Tibial nerve (tissue), 3 donors: ENCODE results near the gene ZFYVE28.

ENCODE experiments used
- POLR2A ChIP-seq, 2 donors: fragments of 450-650 bp; IDR thresholded peaks; one replicate each; pipeline ENCODE4 v1.6.1; 2017; ENCODE audit warnings: antibody characterized with exemption in 2 of 2, mild to moderate bottlenecking in 2 of 2, moderate library complexity in 2 of 2
- TF ChIP-seq, protein P1 (sequence below), 5 experiments: fragments of 200-600 bp in 3 of 5; fragments of 450-650 bp in 2 of 5; sonication (generic) in 3 of 5; IDR thresholded peaks; one replicate each; pipeline ENCODE4 v1.5.1; 2016 to 2019; ENCODE audit warnings: antibody characterized with exemption in 5 of 5, mild to moderate bottlenecking in 3 of 5, moderate library complexity in 2 of 5

DNA sequence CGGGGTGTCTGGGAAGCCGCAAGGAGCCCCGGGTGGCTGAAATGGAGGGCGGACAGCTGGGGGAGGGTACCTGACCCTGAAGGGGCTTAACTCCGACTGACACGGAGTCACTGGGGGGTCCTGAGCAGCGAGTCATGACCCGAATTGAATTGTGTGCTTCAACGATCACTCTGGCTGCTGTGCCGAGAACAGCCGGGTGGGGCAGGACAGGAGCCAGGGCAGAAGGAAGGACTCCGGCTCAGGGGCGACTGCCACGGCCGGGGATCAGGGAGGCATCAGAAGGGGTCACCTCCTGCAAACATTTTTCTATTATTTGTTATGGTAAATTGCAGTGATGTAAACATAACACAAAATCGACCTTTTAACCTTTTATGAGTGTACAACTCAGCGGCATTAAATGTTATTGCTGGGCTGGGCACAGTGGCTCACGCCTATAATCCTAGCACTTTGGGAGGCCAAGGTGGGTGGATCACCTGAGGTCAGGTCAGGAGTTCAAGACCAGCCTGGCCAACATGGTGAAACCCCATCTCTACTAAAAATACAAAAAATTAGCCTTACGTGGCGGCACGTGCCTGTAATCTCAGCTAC is 21.6 kb downstream of the ZFYVE28 start:
- TF ChIP-seq, protein P1, sequence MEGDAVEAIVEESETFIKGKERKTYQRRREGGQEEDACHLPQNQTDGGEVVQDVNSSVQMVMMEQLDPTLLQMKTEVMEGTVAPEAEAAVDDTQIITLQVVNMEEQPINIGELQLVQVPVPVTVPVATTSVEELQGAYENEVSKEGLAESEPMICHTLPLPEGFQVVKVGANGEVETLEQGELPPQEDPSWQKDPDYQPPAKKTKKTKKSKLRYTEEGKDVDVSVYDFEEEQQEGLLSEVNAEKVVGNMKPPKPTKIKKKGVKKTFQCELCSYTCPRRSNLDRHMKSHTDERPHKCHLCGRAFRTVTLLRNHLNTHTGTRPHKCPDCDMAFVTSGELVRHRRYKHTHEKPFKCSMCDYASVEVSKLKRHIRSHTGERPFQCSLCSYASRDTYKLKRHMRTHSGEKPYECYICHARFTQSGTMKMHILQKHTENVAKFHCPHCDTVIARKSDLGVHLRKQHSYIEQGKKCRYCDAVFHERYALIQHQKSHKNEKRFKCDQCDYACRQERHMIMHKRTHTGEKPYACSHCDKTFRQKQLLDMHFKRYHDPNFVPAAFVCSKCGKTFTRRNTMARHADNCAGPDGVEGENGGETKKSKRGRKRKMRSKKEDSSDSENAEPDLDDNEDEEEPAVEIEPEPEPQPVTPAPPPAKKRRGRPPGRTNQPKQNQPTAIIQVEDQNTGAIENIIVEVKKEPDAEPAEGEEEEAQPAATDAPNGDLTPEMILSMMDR (IDR thresholded peaks at IDR 0.05): no peak
- no peak for TF ChIP-seq POLR2A (IDR thresholded peaks at IDR 0.05)
